Body of pancreas (tissue), 4 donors: ENCODE results near the gene C19orf33. TPM values are rescaled to one million over a fixed set of nuclear protein-coding genes. Genes with fewer than 3 reads are reported as not detected.
A peak's percentile ranks its signal among the peaks of the same experiment; 100 is the strongest.

Experiments used
- ATAC-seq: fragments of 150-250 bp; one replicate; pipeline ENCODE4 v1.9.1; 2016
- DNase-seq, 4 donors: peaks; one replicate each; pipeline ENCODE4 v3.0.0-alpha.2; 2019
- H3K27ac ChIP-seq, 4 donors: fragments of 200-600 bp; sonication (generic); 1 replicate in 3 of 4; 2 replicates in 1 of 4; pipeline versions ENCODE4 v1.5.1 to v1.6.1; 2016 to 2019; ENCODE audit warnings: mild to moderate bottlenecking in 1 of 4, mixed read lengths in 1 of 4, moderate library complexity in 1 of 4
- H3K27me3 ChIP-seq, 2 donors: fragments of 200-600 bp; sonication (generic); one replicate each; pipeline ENCODE4 v1.6.0; 2016; ENCODE audit warnings: mild to moderate bottlenecking in 1 of 2
- H3K36me3 ChIP-seq, 2 donors: fragments of 200-600 bp; sonication (generic); replicated peaks in 1 of 2; 2 replicates each; pipeline ENCODE4 v1.5.1; 2016; ENCODE audit warnings: low read depth in 2 of 2; ENCODE audit not compliant: insufficient read depth in 1 of 2
- H3K4me1 ChIP-seq: fragments of 200-600 bp; sonication (generic); one replicate; pipeline ENCODE4 v1.6.0; 2016
- H3K4me3 ChIP-seq, 2 donors: fragments of 200-600 bp; sonication (generic); 1 replicate in 1 of 2; 2 replicates in 1 of 2; pipeline ENCODE4 v1.5.1; 2016 to 2019
- H3K9me3 ChIP-seq, 3 donors: fragments of 200-600 bp; sonication (generic); 1 replicate in 2 of 3; 2 replicates in 1 of 3; pipeline ENCODE4 v1.5.1; 2016
- POLR2A ChIP-seq, 3 donors: fragments of 450-650 bp; IDR thresholded peaks; one replicate each; pipeline ENCODE4 v1.6.1; 2016; ENCODE audit warnings: antibody characterized with exemption in 3 of 3, mild to moderate bottlenecking in 2 of 3
- WGBS, 2 donors: methylation state at CpG; one replicate each; pipeline ENCODE4 v1.1.5; 2017; 5-methylcytosine and 5-hydroxymethylcytosine counted together
- intact Hi-C: fragments of 100-400 bp; cut with DNase I; formaldehyde crosslinking; loops from one replicate; pipeline ENCODE4 v1.15.1; 2023
- total RNA-seq, 2 donors: library from RNA; depleted of rRNA; stranded (reverse); fragments of >200 nt; gene quantifications; one replicate each; pipeline ENCODE4 v1.1.0, GENCODE V29; 2016
- TF ChIP-seq, protein P1 (sequence below), 7 experiments: fragments of 450-650 bp in 4 of 7; fragments of 200-600 bp in 3 of 7; sonication (generic) in 3 of 7; IDR thresholded peaks; one replicate each; pipeline ENCODE4 v1.5.1; 2016 to 2019; ENCODE audit warnings: antibody characterized with exemption in 7 of 7

The C19orf33 gene
- total RNA-seq, 2 donors from 2014 or later: 2.6 TPM; not detected in 1

DNA sequence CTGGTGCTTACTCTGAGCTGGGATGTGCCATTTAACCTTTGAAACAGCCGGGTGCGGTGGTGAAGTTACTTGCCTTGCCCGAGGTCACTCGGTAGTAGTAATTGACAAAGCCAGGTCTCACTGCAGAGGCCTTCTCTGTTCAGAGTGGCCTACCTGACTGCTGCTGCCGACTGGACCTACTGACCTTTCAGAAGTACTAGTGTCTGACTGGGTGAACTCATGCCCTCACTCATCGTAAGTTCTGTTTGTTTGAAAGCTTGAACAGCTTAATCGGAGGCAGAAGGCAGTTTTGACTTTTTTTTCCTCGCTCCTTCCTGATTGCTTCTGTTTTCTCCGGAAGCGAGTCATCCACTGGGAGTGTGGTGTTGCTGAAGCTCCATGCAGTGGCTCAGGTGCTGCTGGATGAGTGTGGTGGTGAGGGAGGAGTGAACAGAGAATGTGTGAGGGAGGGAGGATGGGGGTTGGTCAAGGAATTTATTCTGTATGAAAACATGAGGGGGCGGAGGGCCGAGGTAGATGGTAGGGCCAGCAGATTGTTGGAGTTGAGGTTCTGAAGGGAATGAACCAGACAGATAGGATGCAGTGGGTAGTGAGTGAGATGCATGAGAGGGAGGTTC lies 37.0 kb upstream of the C19orf33 start:
- no peak for ATAC-seq
- peak overlapping the region; percentile 71 to 97 (median 94) for H3K27ac ChIP-seq
- intact Hi-C loops: no loop called here
- peak in 3 of 4 donors; percentile 37 to 45 (median 39) for DNase-seq
- TF ChIP-seq POLR2A (IDR thresholded peaks at IDR 0.05): peak in 2 of 3 donors; percentile 29 to 39
- TF ChIP-seq, protein P1, sequence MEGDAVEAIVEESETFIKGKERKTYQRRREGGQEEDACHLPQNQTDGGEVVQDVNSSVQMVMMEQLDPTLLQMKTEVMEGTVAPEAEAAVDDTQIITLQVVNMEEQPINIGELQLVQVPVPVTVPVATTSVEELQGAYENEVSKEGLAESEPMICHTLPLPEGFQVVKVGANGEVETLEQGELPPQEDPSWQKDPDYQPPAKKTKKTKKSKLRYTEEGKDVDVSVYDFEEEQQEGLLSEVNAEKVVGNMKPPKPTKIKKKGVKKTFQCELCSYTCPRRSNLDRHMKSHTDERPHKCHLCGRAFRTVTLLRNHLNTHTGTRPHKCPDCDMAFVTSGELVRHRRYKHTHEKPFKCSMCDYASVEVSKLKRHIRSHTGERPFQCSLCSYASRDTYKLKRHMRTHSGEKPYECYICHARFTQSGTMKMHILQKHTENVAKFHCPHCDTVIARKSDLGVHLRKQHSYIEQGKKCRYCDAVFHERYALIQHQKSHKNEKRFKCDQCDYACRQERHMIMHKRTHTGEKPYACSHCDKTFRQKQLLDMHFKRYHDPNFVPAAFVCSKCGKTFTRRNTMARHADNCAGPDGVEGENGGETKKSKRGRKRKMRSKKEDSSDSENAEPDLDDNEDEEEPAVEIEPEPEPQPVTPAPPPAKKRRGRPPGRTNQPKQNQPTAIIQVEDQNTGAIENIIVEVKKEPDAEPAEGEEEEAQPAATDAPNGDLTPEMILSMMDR (IDR thresholded peaks at IDR 0.05): no peak
- H3K9me3 ChIP-seq: no peaks in the 10 kb centered on the region
- no peaks in the 10 kb centered on the region for H3K27me3 ChIP-seq
- H3K4me3 ChIP-seq: no peak overlapping the region
- 13 to 20% methylated on average over 12 of the region's 12 CpGs for WGBS, 2 donors
- H3K4me1 ChIP-seq: peaks cover 78% of the 10 kb centered on the region
- H3K36me3 ChIP-seq: no peaks in the 10 kb centered on the region

DNA sequence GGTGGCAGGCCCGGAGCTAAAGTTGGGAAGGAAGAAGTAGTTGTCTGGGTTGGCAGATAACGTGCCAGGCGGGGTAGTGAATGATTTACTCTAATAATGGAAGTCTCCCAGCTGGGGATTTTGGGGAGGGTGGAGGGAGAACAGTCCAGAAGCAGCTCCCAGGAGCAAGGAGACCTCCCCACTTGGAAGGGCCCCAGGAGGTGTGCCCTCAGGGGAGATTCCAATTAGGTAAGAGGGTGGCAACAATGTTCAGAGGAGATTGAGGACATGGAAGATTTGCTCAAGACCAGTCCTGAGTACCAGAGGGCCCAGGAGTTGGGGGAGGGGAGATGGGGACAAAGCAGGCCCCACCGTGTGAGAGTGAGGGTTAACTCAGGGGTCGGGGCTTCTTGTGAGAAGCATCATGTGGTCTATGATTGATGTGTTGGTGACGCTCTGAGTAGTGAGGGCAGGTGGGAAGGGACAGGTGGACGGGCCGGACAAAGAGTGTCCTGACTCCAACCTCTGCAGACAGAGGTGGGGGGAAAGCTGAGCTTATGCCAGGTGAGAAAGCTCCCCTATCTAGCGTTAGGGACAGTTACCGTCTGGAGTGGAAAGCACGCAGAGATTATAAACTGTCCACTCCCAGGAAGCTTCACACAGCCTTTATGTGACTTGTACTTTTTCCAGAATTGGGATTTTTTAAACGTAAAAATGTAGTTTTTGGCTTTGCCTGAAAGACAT lies 36.1 kb upstream of the C19orf33 start:
- Histone ChIP-seq H3K4me3 (no peak overlapping the region), H3K4me1 (peaks cover 81% of the 10 kb centered on the region), H3K27ac (peak overlapping the region; percentile 71 to 97 (median 94)), H3K36me3 (no peaks in the 10 kb centered on the region), H3K9me3 (no peaks in the 10 kb centered on the region), H3K27me3 (no peaks in the 10 kb centered on the region)
- 8 to 15% methylated on average over 12 of the region's 12 CpGs for WGBS, 2 donors
- TF ChIP-seq POLR2A (IDR thresholded peaks at IDR 0.05): peak in 1 of 3 donors; percentile 30
- TF ChIP-seq, protein P1 (IDR thresholded peaks at IDR 0.05): no peak
- peak; percentile 81 to 89 (median 86) for DNase-seq
- intact Hi-C loops: no loop called here
- peak; percentile 19 for ATAC-seq

DNA sequence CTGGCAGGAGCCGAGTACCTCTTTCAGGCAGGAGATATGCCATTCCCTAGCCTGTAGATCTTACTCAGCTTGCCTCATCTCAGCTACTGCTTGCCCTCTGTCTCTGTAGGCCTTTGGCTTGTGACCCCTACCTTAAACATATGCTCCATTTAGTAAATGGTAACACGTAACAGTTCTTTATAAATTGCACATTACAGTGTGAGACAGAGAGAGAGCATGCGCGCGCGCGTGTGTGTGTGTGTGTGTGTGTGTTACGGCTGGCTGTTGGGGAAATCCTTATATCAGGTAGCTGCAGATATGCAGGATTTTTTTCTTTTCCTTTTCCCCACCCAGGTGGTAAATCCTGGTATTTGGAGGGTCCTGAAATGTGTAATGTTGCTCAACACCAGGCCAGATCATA lies 35.5 kb upstream of the C19orf33 start:
- 37 to 44% methylated on average over 8 of the region's 8 CpGs for WGBS, 2 donors
- Histone ChIP-seq H3K27ac (peak overlapping the region; percentile 65 to 97 (median 94)), H3K36me3 (no peaks in the 10 kb centered on the region), H3K4me3 (no peak overlapping the region), H3K9me3 (no peaks in the 10 kb centered on the region), H3K27me3 (no peaks in the 10 kb centered on the region), H3K4me1 (peaks cover 81% of the 10 kb centered on the region)
- intact Hi-C loops: no loop called here
- no peak for ATAC-seq
- peak in 1 of 4 donors; percentile 58 for DNase-seq
- TF ChIP-seq POLR2A (IDR thresholded peaks at IDR 0.05): no peak
- TF ChIP-seq, protein P1 (IDR thresholded peaks at IDR 0.05): no peak

DNA sequence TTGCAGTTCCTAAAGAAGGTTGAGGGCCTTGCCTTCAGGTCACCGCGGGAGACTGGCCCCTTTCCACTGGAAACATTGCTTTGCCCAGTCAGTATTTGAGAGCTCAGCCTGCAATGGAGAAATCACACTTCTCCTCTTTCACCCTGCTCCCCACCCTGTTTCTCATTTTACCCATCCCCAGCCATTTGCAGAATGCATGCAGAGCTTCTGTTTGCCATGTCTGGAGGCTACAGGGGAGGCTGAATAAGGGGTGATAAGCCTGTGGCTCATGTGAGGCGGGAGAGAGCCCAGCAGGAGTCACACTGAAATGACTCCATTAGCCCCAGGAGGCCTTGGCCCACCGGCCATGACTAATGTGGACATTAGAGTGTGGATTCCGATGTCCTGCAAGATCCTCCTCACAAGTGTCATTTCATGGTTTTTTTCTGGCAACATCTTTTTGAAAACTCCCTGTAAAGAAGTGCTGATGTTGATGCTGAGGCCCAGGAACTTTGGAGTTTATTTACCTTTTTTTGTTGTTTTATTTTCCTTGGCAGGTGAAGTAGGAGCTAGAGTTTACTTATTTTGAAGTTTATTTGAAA lies 33.4 kb upstream of the C19orf33 start:
- Histone ChIP-seq H3K9me3 (no peaks in the 10 kb centered on the region), H3K36me3 (no peaks in the 10 kb centered on the region), H3K27me3 (no peaks in the 10 kb centered on the region), H3K4me3 (no peak overlapping the region), H3K4me1 (peaks cover 94% of the 10 kb centered on the region), H3K27ac (peak overlapping the region in 3 of 4 donors; percentile 8 to 50 (median 11))
- no peak for ATAC-seq
- 55 to 58% methylated on average over 5 of the region's 5 CpGs for whole genome bisulfite sequencing, 2 donors
- peak in 1 of 4 donors; percentile 26 for DNase-seq
- TF ChIP-seq, protein P1 (IDR thresholded peaks at IDR 0.05): no peak
- no peak for TF ChIP-seq POLR2A (IDR thresholded peaks at IDR 0.05)
- intact Hi-C loops: no loop called here
